Measurements from ENCODE around the gene GTF3C2. TPM values are rescaled to one million over a fixed set of nuclear protein-coding genes. Genes with fewer than 3 reads are reported as not detected.

Gene GTF3C2
- total RNA-seq, 2 experiments from 2014 or later: 60.9 to 62.6 TPM

GRCh38 chr2:27316655-27317412, 39.7 kb downstream of the GTF3C2 start:
- no peak overlapping the region for H3K4me3 Mint-ChIP-seq
- peaks cover 2% of the 10 kb centered on the region for H3K36me3 Mint-ChIP-seq (ENCODE audit: low read depth)
- H3K27me3 Mint-ChIP-seq (ENCODE audit: low read depth): no peaks in the 10 kb centered on the region
- ATAC-seq (no peak), DNase-seq (no peak)
- peaks cover 6% of the 10 kb centered on the region for H3K4me1 Mint-ChIP-seq (ENCODE audit: low read depth)
- POLR2A ChIA-PET: no interaction called here
- H3K9me3 Mint-ChIP-seq (ENCODE audit: insufficient read depth): no peaks in the 10 kb centered on the region
- no peak overlapping the region for H3K27ac Mint-ChIP-seq
- CTCF ChIA-PET: interaction anchor here (1.0 to 1.5 kb wide), 2 partner anchors 13 to 53 kb away, joined by 3 read pairs; no protein-coding TSS in a partner anchor

GRCh38 chr2:27315122-27315521, 41.4 kb downstream of the GTF3C2 start:
- Mint-ChIP-seq H3K4me3 (no peak overlapping the region), H3K36me3 (ENCODE audit: low read depth) (peaks cover 5% of the 10 kb centered on the region), H3K4me1 (ENCODE audit: low read depth) (no peaks in the 10 kb centered on the region), H3K9me3 (ENCODE audit: insufficient read depth) (no peaks in the 10 kb centered on the region), H3K27ac (no peak overlapping the region), H3K27me3 (ENCODE audit: low read depth) (no peaks in the 10 kb centered on the region)
- ChIA-PET CTCF (interaction anchor here (1.4 kb wide), 1 partner anchor 12 kb away, joined by 6 read pairs; no protein-coding TSS in a partner anchor), POLR2A (no interaction called here)
- DNase-seq (no peak), ATAC-seq (no peak)

GRCh38 chr2:27314709-27315108, 41.9 kb downstream of the GTF3C2 start:
- no peak overlapping the region for H3K27ac Mint-ChIP-seq
- no peak overlapping the region for H3K4me3 Mint-ChIP-seq
- ChIA-PET CTCF (interaction anchor here (1.4 kb wide), 1 partner anchor 12 kb away, joined by 6 read pairs; no protein-coding TSS in a partner anchor), POLR2A (no interaction called here)
- no peaks in the 10 kb centered on the region for H3K27me3 Mint-ChIP-seq (ENCODE audit: low read depth)
- DNase-seq (no peak), ATAC-seq (no peak)
- no peaks in the 10 kb centered on the region for H3K9me3 Mint-ChIP-seq (ENCODE audit: insufficient read depth)
- H3K36me3 Mint-ChIP-seq (ENCODE audit: low read depth): peaks cover 6% of the 10 kb centered on the region
- no peaks in the 10 kb centered on the region for H3K4me1 Mint-ChIP-seq (ENCODE audit: low read depth)

GRCh38 chr2:27313882-27314645, 42.5 kb downstream of the GTF3C2 start:
- no peak for ATAC-seq
- Mint-ChIP-seq H3K4me1 (ENCODE audit: low read depth) (no peaks in the 10 kb centered on the region), H3K27me3 (ENCODE audit: low read depth) (no peaks in the 10 kb centered on the region), H3K36me3 (ENCODE audit: low read depth) (peaks cover 9% of the 10 kb centered on the region), H3K27ac (no peak overlapping the region), H3K9me3 (ENCODE audit: insufficient read depth) (no peaks in the 10 kb centered on the region), H3K4me3 (no peak overlapping the region)
- DNase-seq: no peak
- ChIA-PET CTCF (interaction anchor here (0.9 to 1.4 kb wide), 2 partner anchors 11 kb away, joined by 3 to 6 read pairs; no protein-coding TSS in a partner anchor), POLR2A (no interaction called here)

- H3K9me3 Mint-ChIP-seq (ENCODE audit: insufficient read depth): no peaks in the 10 kb centered on the region
- no peak overlapping the region for H3K4me3 Mint-ChIP-seq
- ChIA-PET POLR2A (no interaction called here), CTCF (interaction anchor here (0.9 to 2.8 kb wide), 3 partner anchors 9 to 32 kb away, joined by 3 to 13 read pairs (median 3); no protein-coding TSS in a partner anchor)
- no peak for DNase-seq
- H3K4me1 Mint-ChIP-seq (ENCODE audit: low read depth): no peaks in the 10 kb centered on the region
- ATAC-seq: no peak
- no peaks in the 10 kb centered on the region for H3K27me3 Mint-ChIP-seq (ENCODE audit: low read depth)
- peaks cover 9% of the 10 kb centered on the region for H3K36me3 Mint-ChIP-seq (ENCODE audit: low read depth)
- no peak overlapping the region for H3K27ac Mint-ChIP-seq
Measured at GRCh38 chr2:27312152-27312551, 44.4 kb downstream of the GTF3C2 start.

- CTCF ChIA-PET: no interaction called here
- Mint-ChIP-seq H3K4me3 (no peak overlapping the region), H3K27ac (no peak overlapping the region), H3K4me1 (ENCODE audit: low read depth) (peaks cover 8% of the 10 kb centered on the region), H3K36me3 (ENCODE audit: low read depth) (peaks cover 9% of the 10 kb centered on the region), H3K27me3 (ENCODE audit: low read depth) (peaks cover 2% of the 10 kb centered on the region), H3K9me3 (ENCODE audit: insufficient read depth) (no peaks in the 10 kb centered on the region)
- POLR2A ChIA-PET: interaction anchor here (2.1 kb wide), 1 partner anchor 13 kb away, joined by 6 read pairs; the partner anchor contains the start of gene MPV17
- DNase-seq (no peak), ATAC-seq (no peak)
Measured at GRCh38 chr2:27309651-27310050, 46.9 kb downstream of the GTF3C2 start.

- CTCF ChIA-PET: no interaction called here
Measured at GRCh38 chr2:27308359-27308881, 48.1 kb downstream of the GTF3C2 start, which contains the start of gene UCN. Gene UCN (minus strand): TSS chr2:27308445. CDS start chr2:27307895, 550 bp downstream.

GRCh38 chr2:27307545-27308358, 48.8 kb downstream of the GTF3C2 start:
- Mint-ChIP-seq H3K4me1 (ENCODE audit: low read depth) (peaks cover 11% of the 10 kb centered on the region), H3K4me3 (no peak overlapping the region), H3K36me3 (ENCODE audit: low read depth) (peaks cover 9% of the 10 kb centered on the region), H3K9me3 (ENCODE audit: insufficient read depth) (no peaks in the 10 kb centered on the region), H3K27me3 (ENCODE audit: low read depth) (peaks cover 4% of the 10 kb centered on the region), H3K27ac (no peak overlapping the region)
- ChIA-PET POLR2A (no interaction called here), CTCF (no interaction called here)
- ATAC-seq (no peak), DNase-seq (no peak)

More at GRCh38 chr2:27308359-27308881, 48.1 kb downstream of the GTF3C2 start, which contains the start of gene UCN:
- Mint-ChIP-seq H3K4me3 (no peak within 1 kb of the TSS), H3K36me3 (ENCODE audit: low read depth) (peaks cover 9% of the 10 kb centered on the region), H3K4me1 (ENCODE audit: low read depth) (peaks cover 8% of the 10 kb centered on the region), H3K9me3 (ENCODE audit: insufficient read depth) (no peaks in the 10 kb centered on the region), H3K27me3 (ENCODE audit: low read depth) (peaks cover 4% of the 10 kb centered on the region), H3K27ac (no peak within 1 kb of the TSS)
- POLR2A ChIA-PET: no interaction called here
- no peak for ATAC-seq
- no peak for DNase-seq

GRCh38 chr2:27307287-27307544, 49.3 kb downstream of the GTF3C2 start:
- ChIA-PET CTCF (no interaction called here), POLR2A (no interaction called here)
- H3K9me3 Mint-ChIP-seq (ENCODE audit: insufficient read depth): no peaks in the 10 kb centered on the region
- ATAC-seq (no peak), DNase-seq (no peak)
- H3K36me3 Mint-ChIP-seq (ENCODE audit: low read depth): peaks cover 8% of the 10 kb centered on the region
- peaks cover 4% of the 10 kb centered on the region for H3K27me3 Mint-ChIP-seq (ENCODE audit: low read depth)
- peaks cover 13% of the 10 kb centered on the region for H3K4me1 Mint-ChIP-seq (ENCODE audit: low read depth)
- no peak overlapping the region for H3K4me3 Mint-ChIP-seq
- no peak overlapping the region for H3K27ac Mint-ChIP-seq

- ATAC-seq (peak; percentile 73), DNase-seq (peak; percentile 52)
- H3K27ac Mint-ChIP-seq: no peak overlapping the region
- H3K27me3 Mint-ChIP-seq (ENCODE audit: low read depth): peaks cover 4% of the 10 kb centered on the region
- peaks cover 7% of the 10 kb centered on the region for H3K36me3 Mint-ChIP-seq (ENCODE audit: low read depth)
- no peaks in the 10 kb centered on the region for H3K9me3 Mint-ChIP-seq (ENCODE audit: insufficient read depth)
- peaks cover 13% of the 10 kb centered on the region for H3K4me1 Mint-ChIP-seq (ENCODE audit: low read depth)
- POLR2A ChIA-PET: interaction anchor here (1.0 kb wide), 1 partner anchor 173 kb away, joined by 3 read pairs; no protein-coding TSS in a partner anchor
- CTCF ChIA-PET: interaction anchor here (0.9 kb wide), 1 partner anchor 27 kb away, joined by 3 read pairs; no protein-coding TSS in a partner anchor
- H3K4me3 Mint-ChIP-seq: peak overlapping the region; percentile 56
Measured at GRCh38 chr2:27306573-27307286, 49.8 kb downstream of the GTF3C2 start.

GRCh38 chr2:27306136-27306535, 50.4 kb downstream of the GTF3C2 start:
- H3K9me3 Mint-ChIP-seq (ENCODE audit: insufficient read depth): no peaks in the 10 kb centered on the region
- H3K4me3 Mint-ChIP-seq: peak overlapping the region; percentile 56
- POLR2A ChIA-PET: interaction anchor here (1.0 kb wide), 1 partner anchor 173 kb away, joined by 3 read pairs; no protein-coding TSS in a partner anchor
- no peak overlapping the region for H3K27ac Mint-ChIP-seq
- H3K27me3 Mint-ChIP-seq (ENCODE audit: low read depth): peaks cover 4% of the 10 kb centered on the region
- H3K36me3 Mint-ChIP-seq (ENCODE audit: low read depth): peaks cover 5% of the 10 kb centered on the region
- H3K4me1 Mint-ChIP-seq (ENCODE audit: low read depth): peaks cover 13% of the 10 kb centered on the region
- CTCF ChIA-PET: interaction anchor here (0.9 kb wide), 1 partner anchor 27 kb away, joined by 3 read pairs; no protein-coding TSS in a partner anchor
- ATAC-seq (no peak), DNase-seq (no peak)
